HAP-1 (cell line): Measurements from ENCODE around the gene ZDHHC13.

ENCODE experiments used
- DNase-seq, 2 experiments: peaks; one replicate each; pipeline ENCODE4 v3.0.0-alpha.2; 2016 to 2020; ENCODE audit warnings: low spot score in 2 of 2
- H3K27me3 ChIP-seq: fragments of 250-450 bp; sonication (Bioruptor Pico); 2 replicates; pipeline ENCODE4 v1.5.1; 2020; ENCODE audit warnings: low read depth, mild to moderate bottlenecking, moderate library complexity
- H3K36me3 ChIP-seq: fragments of 250-450 bp; sonication (Bioruptor Pico); replicated peaks from 2 replicates; pipeline ENCODE4 v1.5.1; 2020; ENCODE audit warnings: mild to moderate bottlenecking
- H3K4me1 ChIP-seq: fragments of 250-450 bp; sonication (Bioruptor Pico); 2 replicates; pipeline ENCODE4 v1.5.1; 2020; ENCODE audit warnings: mild to moderate bottlenecking
- H3K4me3 ChIP-seq: fragments of 250-450 bp; sonication (Bioruptor Pico); 2 replicates; pipeline ENCODE4 v1.5.1; 2020; ENCODE audit warnings: mild to moderate bottlenecking, moderate library complexity
- H3K9me3 ChIP-seq: fragments of 250-450 bp; sonication (Bioruptor Pico); 2 replicates; pipeline ENCODE4 v1.5.1; 2020; ENCODE audit warnings: mild to moderate bottlenecking, moderate library complexity
- in situ Hi-C: fragments of 300-500 bp; cut with MboI; formaldehyde crosslinking; loops from 3 replicates; pipeline ENCODE4 v1.14.3; 2020; ENCODE audit warnings: low sequenced_read_pairs, inconsistent platforms, mixed read lengths

ZDHHC13 gene

DNA sequence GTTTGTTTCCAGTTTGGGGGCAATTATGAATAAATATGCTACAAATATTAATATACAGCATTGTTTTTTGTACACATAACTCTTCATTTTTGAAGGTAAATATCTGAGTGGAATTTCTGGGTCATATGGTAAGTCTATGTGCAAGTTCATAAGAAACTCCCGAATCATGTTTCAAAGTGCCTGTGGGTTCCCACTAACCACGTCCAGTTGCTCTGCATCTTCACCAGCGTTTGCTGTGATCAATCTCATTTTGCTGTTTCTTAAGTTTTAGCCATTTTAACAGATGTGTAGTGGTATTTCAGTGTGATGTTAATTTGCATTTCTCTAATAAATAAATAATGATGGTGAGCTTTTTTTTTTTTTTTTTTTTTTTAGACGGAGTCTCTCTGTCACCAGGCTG lies 99.1 kb downstream of the ZDHHC13 start:
- H3K4me1 ChIP-seq = no peaks in the 10 kb centered on the region
- H3K27me3 ChIP-seq = 0 out of 2 replicates have a peak, but pooled peaks cover 5% of the 10 kb centered on the region
- H3K4me3 ChIP-seq = no peak overlapping the region
- no peaks in the 10 kb centered on the region for H3K9me3 ChIP-seq
- DNase-seq = no peak
- in situ Hi-C loops = no loop called here
- H3K36me3 ChIP-seq = no peaks in the 10 kb centered on the region

DNA sequence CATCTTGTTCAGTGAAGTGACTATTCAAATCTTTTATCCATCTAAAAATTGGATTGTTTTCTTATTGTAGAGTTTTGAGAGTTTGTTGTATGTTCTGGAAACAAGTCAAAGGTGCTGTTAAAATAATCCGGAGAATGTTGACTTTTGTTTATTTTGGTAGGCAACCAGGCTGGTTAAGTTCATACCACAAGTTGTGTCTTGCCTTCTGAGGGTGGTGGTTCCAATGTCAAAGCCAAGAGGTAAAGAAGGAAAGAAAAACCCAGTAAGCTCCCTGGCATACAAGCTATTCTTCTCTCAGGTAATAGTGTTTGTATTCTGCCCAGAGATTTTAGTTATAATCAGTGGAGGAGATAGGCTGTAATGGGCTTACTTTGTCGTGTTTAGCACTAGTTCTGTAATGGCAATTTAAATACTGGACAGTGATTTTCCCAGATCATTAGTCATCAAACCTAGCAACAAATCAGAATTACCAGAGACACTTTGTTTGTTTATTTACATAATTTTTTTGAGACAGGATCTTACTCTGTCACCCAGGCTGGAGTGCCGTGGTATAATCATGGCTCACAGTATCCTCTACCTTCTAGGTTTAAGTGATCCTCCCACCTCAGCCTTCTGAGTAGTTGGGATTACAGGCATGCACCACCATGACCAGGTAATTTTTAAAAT lies 99.9 kb downstream of the ZDHHC13 start:
- no peaks in the 10 kb centered on the region for H3K36me3 ChIP-seq
- in situ Hi-C loops = no loop called here
- H3K9me3 ChIP-seq = no peaks in the 10 kb centered on the region
- no peak overlapping the region for H3K4me3 ChIP-seq
- H3K4me1 ChIP-seq = no peaks in the 10 kb centered on the region
- DNase-seq = no peak
- H3K27me3 ChIP-seq = 0 out of 2 replicates have a peak, but pooled peaks cover 5% of the 10 kb centered on the region

DNA sequence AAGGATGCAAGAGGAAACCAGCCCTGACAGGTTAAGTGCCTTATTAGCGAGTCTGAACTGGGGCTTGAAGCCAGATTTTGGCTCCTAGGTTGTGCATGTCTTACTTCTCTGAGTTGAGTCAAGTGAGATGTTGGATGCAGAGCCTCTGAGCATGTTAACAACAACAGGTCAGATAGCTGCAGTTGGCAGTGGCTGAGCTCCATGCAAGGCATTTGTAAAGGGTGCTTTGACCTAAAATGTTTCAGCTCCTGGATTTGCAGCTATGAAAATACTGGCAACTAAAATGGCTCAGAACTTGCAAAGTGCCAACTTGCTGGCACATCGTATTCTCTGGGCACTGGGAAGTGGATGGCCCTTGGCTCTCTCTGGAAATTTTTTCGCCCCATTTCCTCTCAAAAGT lies 101.2 kb downstream of the ZDHHC13 start:
- Histone ChIP-seq H3K4me3 (no peak overlapping the region), H3K4me1 (no peaks in the 10 kb centered on the region), H3K27me3 (0 out of 2 replicates have a peak, but pooled peaks cover 5% of the 10 kb centered on the region), H3K36me3 (peaks cover 11% of the 10 kb centered on the region), H3K9me3 (no peaks in the 10 kb centered on the region)
- in situ Hi-C loops = no loop called here
- DNase-seq = no peak

DNA sequence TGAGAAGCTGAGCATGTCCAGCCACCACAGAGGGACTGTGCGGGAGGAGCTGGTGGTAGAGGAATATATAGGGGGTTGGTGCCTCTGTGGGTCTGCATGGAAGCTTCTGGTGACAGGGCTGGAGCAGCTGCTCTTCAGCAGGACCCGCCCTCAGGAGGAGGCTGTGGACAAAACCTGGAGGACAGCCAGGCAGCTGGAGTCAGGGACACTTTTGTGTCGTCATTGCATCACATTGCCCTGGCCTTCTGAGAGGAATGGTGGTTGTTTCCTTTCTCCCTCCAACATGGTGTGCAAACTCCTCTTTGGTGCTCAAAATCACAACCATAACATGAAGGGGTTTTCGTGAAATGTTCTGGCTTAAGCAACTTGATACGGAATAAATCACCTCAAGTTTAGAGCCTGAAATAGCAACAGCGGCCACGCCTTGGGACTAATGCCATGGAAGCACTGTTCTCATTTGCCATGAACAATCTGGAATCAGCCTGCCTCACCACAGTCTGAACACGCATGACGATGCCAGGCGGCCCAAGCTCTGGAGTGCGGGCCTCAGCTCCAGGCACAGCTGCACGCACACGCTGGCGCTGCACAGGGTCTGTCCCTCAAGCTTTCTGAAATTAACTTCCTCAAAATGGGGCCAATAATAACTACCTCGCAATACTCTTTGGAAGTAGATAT lies 102.0 kb downstream of the ZDHHC13 start:
- Histone ChIP-seq H3K9me3 (no peaks in the 10 kb centered on the region), H3K4me1 (no peaks in the 10 kb centered on the region), H3K4me3 (no peak overlapping the region), H3K36me3 (peaks cover 18% of the 10 kb centered on the region), H3K27me3 (0 out of 2 replicates have a peak, but pooled peaks cover 5% of the 10 kb centered on the region)
- no peak for DNase-seq
- in situ Hi-C loops = no loop called here

DNA sequence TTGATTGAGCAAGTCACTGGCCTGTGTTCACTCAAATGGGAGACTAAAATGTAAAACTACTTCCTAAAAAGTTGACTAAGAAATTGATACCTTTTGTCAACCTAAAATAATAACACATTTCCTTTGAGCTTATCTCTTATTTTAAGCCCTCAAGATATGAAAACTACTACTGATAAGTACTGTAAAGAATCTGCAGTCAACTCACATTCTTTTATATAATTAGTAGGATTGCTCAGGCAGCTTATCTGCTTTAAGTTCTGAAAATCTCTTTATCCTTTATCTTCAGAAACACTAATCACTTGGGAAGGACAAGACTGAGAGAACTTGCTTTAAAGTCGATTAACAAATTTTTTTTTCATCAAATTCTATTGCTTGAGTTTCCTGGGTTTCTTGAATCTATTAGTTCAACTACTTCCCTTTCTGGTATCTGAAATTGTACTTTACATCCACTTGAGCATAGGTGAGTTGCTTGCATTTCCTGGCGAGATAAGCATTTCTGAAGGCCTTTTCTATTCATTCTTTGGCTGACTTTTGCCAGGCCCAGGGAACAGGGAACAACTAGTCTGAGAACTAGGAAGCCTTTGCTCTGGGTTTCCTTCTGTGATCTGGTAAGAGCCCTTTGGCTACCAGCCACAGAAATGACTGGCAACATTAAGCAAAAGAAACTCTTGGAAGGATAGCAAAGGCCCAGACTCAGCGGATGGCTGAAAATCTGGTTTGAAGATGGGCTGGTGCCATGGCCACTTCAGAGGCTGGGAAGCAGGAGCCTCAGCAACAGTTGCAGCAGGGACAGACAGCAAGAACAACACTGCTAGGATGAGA lies 104.1 kb downstream of the ZDHHC13 start:
- Histone ChIP-seq H3K4me3 (no peak overlapping the region), H3K4me1 (no peaks in the 10 kb centered on the region), H3K27me3 (no peaks in the 10 kb centered on the region), H3K9me3 (no peaks in the 10 kb centered on the region), H3K36me3 (peaks cover 40% of the 10 kb centered on the region)
- in situ Hi-C loops = no loop called here
- DNase-seq = no peak

DNA sequence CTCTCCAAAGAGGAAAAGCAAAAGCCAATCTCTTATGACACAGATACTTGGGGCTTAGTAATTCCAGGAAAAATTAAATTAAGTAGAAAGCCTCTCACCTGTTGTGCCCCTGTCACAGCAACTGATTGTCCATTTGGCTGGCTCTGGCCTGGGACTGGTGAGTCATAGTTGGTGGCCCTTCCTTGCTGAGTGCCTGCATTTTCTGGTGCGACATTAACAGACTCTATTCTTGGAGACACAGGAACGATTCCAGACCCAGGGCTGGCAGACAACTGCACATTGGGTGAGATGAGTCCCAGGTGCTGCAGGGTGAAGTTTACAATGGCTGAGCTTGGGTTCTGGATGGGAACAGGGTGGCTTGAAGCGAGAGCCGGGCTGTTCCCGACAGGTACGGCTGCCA lies 108.2 kb downstream of the ZDHHC13 start:
- no peaks in the 10 kb centered on the region for H3K27me3 ChIP-seq
- no peaks in the 10 kb centered on the region for H3K9me3 ChIP-seq
- DNase-seq = no peak
- H3K4me3 ChIP-seq = no peak overlapping the region
- in situ Hi-C loops = no loop called here
- no peaks in the 10 kb centered on the region for H3K4me1 ChIP-seq
- peaks cover 76% of the 10 kb centered on the region for H3K36me3 ChIP-seq

DNA sequence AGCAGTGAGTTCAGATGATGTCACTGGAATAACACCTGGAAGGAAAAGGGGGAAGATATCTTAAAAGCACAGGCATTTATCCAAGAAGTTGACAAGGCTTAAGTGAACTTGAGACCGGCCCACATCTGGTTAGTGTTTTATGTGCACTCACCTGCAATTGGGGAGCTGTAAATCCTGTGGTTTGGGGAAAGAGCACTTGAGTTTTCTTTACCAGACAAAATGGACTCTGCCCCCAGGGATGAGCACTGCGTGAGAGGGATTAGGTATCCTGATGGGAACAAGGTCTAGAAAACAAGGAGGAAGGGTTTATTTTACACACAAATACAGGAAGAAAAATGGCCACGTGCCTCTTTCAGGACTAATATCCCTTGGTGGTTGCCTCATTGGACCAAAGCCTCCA lies 108.6 kb downstream of the ZDHHC13 start:
- Histone ChIP-seq H3K9me3 (no peaks in the 10 kb centered on the region), H3K36me3 (peaks cover 81% of the 10 kb centered on the region)
- no peak for DNase-seq

More for the DNA sequence above, 108.6 kb downstream of the ZDHHC13 start:
- Histone ChIP-seq H3K4me3 (no peak overlapping the region), H3K4me1 (no peaks in the 10 kb centered on the region), H3K27me3 (no peaks in the 10 kb centered on the region)
- in situ Hi-C loops = no loop called here
